GM21529 (cell line): ENCODE results near the gene GATA6.

Experiments used
- ATAC-seq: cut with Tn5 transposase; IDR thresholded peaks from one replicate; pipeline ENCODE4 v1.9.1; 2021; ENCODE audit not compliant: unreplicated experiment

GATA6 gene

DNA sequence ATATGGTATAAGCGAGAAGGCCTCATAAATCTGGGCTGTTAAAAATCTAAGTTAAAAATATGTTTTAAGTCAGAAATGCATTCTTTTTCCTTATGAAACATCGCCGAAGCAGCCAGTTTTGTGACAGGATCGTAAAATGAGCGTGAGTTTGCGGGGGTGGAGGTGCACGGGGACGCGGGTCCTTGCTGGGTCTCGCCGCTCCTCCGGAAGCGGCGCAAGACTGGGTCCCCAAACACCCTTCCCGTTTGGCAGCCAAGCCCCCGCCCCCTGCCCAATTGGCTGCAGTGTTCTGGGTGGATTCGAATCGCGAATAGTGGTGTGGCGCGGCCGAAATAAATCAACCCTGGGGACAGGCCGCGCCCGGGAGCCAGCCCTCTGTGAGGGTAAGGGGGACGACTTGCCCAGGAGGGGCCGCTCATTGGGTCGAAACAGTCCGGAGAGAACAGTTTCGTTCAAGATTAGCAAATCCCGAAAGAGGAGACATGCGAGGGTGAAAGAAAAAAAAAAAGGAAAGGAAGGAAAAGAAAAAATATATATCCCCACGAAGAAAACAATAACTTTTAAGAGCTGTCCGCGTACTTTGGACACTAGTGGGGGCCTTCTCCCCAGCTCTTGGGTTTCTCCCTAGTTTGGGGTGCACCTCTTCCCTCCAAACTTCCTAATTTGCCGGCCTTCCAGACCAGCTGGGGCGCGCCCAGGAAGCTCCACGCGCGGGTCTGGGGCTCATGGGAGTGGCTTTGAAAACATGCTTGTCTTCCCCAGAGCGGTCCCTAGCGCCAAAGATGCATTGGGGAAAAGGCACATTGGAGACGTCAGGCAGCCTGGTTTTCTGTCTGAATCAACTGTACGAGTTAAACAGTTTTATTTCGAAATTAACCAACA lies 3.1 kb upstream of the GATA6 start:
- ATAC-seq: no peak

DNA sequence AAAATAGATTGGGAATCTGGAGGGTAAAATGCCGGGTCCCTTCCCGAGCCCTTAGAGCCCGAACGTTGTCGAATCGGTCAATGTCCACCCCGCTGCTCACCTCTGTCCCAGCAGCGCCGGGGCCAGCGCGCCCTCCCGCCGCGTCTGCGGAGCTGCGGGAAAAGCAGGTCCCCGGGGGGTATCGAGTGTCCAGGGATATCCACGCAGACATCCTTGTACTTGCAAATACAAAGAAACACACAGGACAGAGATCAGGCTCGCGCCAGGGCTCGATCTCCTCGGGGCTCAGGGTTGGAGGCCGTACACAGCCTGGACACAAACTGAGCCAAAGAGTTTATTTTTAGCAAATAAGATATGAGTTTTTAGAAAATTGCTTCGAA lies 2.3 kb upstream of the GATA6 start:
- no peak for ATAC-seq

DNA sequence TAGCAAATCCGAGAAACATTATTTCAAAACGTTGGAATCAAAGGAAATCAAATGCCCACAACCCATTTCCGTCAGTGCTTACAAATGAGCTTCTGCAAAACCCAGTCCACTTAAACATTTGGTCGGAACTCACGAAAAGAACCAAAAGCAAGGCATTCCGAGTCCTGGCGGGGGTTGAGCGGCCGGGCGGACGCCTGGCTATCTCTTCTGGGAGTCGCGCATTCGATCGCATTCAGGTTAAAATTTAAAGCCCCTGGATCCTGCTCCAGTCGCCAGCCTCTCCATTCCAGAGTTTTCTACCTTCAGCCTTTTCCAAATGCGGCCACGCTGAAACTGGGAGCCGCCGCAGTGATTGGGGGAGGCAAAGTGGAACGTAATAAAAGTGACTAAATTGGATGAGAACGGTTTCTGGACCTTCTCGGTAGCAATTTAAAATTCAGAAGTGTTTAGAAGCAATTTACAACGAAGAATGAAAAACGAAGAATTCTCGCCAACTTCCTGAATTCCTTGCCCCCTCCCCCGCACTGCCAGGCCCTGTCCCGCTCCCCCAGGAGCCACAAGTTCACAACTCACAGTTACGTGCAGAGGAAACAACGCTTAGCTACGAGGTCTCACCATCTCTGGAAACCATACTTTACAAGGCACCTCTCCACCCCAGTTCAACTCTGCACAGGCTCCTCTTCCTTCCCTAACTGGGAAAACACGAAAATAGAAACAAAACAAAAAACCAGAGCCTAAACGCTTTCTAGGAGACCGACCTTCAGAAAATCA lies 1.7 kb upstream of the GATA6 start:
- no peak for ATAC-seq

DNA sequence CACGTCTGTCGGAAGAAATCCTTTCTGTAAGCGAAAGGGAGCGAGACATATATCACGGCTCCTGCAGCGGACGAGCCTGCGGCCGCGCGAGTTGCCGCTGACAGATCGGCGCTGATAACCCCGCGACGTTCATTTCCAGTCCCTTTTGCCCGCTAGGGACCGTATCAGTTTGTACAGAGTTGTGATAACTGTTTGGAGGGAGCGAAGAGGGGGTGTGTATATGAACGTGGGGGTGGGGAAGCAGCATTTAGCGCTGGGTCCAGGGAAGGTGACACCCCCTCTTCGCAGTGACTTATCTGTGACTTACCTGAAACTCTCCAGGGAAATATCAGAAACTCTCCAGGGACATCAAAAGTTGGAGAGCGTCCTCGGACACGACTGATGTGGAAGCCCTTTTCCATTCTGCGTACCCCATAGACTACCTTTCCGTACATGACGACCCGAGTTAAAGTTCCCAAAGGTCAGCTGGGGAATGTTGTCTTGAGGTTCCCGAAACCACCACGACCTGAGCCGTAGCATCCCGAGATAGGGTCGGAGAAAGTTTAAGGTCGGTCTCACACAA lies 948 bp upstream of the GATA6 start:
- ATAC-seq: no peak

DNA sequence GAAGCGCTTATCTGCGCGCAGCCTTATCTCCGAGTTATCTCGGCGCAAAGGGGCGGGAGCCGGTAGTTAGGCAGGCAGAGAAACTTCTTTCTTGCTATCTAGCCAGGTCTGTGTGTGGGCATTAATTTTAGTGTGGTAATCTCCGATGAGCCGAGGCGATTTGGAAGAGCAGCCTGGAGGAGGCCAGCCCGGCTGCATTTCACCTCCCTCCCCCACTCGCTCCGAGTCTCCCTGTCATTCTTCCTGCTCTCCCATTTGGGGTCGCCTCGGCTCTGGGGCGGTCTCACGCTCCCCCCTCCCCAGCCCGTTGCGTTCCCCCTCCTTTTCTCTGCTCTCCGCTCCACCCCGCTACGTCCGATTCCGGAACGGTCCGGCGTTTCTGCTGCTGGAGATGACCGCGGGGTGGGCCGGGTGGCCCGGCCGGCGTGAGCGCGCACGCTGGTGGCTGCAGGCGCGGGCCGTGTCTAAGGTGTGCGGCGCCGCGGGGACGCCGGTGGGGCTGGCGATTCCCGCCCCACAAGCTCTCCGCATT lies 566 bp downstream of the GATA6 start:
- ATAC-seq: peak; percentile 13

DNA sequence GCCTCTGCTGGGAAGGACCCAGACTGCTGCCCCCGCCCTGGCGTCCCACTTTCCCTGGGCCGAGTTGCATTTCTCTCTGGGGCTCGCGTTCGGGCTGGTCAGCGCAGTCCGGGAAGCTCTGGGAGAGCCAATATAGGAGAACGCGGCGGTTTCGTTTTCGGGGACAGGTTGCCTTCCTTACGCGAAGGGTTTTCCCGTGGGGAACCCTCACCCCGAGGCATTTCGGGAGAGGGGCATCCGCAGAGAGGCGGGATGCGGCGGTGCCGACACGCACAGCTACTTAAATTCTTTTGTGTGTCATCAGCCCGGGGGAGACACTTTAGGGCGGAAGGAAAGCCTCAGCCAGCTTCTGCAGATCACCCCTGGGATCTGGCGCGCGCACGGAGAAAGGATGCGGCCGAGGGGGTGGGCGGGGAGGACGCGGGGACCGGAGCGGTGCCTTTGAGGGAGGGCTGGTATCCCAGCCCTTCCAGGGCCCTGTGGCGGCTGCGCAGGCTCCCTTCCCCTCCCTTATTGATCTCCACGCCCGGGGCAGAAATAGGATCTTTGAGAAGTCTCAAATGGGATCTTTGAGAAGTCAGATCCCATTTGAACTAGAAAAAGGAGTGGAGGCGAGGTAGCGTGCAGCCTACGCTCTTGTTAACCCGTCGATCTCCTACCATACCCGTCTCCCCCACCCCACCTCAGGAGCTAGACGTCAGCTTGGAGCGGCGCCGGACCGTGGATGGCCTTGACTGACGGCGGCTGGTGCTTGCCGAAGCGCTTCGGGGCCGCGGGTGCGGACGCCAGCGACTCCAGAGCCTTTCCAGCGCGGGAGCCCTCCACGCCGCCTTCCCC lies 1.2 kb downstream of the GATA6 start:
- no peak for ATAC-seq

DNA sequence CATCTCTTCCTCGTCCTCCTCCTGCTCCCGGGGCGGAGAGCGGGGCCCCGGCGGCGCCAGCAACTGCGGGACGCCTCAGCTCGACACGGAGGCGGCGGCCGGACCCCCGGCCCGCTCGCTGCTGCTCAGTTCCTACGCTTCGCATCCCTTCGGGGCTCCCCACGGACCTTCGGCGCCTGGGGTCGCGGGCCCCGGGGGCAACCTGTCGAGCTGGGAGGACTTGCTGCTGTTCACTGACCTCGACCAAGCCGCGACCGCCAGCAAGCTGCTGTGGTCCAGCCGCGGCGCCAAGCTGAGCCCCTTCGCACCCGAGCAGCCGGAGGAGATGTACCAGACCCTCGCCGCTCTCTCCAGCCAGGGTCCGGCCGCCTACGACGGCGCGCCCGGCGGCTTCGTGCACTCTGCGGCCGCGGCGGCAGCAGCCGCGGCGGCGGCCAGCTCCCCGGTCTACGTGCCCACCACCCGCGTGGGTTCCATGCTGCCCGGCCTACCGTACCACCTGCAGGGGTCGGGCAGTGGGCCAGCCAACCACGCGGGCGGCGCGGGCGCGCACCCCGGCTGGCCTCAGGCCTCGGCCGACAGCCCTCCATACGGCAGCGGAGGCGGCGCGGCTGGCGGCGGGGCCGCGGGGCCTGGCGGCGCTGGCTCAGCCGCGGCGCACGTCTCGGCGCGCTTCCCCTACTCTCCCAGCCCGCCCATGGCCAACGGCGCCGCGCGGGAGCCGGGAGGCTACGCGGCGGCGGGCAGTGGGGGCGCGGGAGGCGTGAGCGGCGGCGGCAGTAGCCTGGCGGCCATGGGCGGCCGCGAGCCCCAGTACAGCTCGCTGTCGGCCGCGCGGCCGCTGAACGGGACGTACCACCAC lies 2.1 kb downstream of the GATA6 start:
- no peak for ATAC-seq

DNA sequence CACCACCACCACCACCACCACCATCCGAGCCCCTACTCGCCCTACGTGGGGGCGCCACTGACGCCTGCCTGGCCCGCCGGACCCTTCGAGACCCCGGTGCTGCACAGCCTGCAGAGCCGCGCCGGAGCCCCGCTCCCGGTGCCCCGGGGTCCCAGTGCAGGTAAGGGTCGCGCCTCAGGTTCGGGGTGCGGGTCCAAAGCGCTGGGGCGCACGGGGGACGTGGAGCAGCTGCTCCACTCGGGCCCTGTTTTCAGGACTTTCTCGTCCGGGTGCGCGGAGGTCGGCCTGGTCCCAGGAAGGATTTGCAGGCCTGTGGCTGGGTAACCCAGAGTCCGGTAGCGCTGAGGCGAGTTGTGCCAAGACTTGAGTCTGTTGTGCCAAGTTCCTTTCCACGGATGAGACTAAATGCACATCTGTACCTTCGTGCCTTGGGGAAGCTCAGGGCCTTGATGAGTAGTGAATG lies 2.8 kb downstream of the GATA6 start:
- ATAC-seq: no peak

DNA sequence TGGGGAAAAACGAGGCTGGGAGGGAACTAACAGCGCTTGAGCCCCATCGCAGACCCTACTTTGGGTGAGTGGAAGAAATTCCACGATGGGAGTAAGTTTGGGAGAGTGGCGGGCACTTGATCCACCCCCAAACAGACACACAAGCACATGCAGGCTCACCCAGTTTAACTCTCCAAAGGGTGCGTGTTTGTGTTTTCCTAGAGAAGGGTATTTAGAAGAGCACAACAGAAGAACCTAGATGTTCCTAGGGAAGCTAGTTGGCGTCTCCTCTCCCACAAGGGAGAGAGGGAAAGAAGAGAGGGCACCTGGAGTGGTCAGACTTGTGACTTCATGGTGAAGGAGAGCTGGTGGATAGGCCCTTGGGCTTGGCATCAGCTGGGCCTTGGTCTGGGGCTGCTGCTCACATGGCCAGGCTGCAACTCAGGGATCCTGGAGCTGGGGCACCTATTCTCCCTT lies 3.2 kb downstream of the GATA6 start:
- ATAC-seq: no peak

DNA sequence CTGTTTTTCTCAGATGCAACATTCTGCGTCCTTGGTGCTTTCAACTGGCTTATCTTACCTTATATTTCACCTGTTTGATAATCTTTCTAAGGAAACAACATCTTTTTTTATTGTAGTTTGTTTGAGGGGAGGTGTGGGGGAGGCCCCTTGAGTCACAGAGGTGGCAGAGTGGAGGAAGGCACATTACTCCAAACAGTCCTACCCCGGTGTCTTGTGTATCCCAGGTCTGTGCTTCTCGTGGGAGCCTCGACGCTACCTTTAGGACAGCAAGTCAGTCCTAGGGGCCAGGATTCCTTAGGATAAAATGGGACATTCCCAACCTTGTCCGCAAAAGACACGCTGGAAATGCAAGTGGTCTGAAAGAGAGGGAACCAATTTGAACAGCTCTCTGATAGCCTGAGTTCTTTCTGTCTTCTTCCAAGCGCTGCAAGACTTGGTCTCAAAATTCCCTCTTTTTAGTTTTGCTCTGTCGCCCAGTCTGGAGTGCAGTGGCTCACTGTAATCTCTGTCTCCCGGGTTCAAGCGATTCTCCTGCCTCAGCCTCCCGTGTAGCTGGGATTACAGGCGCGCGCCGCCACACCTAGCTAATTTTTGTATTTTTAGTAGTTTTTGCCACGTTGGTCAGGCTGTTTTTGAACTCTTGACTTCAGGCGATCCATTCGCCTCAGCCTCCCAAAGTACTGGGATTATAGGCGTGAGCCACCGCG lies 4.0 kb downstream of the GATA6 start:
- ATAC-seq: no peak

DNA sequence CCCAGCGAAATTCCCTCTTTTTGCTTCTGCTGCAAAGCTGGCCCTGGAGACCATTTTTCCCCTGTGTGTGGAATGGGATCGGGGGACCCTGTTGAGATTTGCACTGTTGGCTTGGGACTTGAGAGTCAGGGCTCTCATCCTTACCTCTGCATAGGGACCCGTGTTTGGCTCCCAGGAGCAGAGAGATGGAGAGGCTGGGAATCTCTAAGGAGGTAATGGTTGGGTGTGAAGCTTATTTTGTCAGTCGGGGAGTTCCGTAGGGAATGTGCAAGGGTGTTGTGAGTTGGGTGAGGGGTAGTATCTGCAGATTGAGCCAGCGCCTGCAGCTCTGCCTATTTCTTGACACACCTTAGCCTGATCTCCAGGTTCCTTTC lies 4.5 kb downstream of the GATA6 start:
- ATAC-seq: no peak

DNA sequence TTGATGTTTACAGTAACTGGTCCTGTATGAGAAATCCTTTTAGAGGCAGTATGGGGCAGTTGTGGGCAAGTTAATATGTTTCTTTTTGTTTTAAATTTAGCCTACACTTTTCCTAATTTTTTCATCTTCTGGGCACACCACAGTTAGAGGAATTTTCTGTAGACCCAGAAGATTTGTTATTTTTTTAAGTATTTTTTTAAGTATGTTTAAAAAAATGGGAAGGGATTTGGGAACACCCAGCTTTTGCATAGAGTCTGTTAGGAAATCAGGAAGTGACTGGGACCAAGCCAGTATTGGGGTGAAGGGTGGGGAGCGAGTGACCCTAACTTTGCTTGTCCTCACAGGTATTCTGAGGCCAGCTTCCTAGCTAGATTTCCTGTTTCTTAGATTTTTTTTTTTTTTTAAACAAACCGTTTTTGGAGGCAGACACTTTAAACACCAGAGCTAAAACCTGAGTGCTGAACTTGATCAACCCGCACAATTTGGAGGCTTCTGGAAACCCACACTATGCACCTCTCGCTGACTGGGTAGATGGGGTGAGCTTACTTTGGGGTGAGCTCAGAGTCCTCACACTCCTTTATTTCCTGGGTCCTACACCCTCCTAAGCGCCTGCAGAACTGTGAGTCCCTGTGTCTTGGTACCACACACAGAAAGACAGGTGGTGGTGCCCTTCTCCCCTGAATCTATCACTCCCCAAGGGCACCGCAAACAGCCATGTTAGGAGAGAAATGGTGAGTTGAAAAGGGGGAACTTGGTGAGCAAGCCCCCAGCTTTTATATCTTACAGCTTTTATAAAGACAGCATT lies 5.2 kb downstream of the GATA6 start:
- ATAC-seq: no peak

DNA sequence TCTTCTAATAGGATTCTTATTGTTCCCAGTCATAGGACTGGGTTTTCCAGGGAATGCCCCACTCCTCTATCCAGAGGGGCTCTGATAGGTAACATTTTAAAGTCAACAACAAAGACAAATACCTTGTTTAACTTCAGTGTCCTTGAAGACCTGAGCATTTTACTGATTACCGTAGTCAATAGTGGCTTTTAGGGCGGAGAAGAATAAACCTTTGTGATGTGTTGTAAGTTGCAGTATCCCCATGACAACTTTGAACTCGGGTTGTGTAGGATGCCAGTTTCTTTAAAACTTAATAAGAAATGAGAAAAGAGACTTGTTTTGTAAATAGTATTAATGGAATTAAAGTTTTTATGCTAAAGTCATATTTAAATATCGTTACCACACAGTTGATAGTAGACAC lies 6.0 kb downstream of the GATA6 start:
- ATAC-seq: no peak

DNA sequence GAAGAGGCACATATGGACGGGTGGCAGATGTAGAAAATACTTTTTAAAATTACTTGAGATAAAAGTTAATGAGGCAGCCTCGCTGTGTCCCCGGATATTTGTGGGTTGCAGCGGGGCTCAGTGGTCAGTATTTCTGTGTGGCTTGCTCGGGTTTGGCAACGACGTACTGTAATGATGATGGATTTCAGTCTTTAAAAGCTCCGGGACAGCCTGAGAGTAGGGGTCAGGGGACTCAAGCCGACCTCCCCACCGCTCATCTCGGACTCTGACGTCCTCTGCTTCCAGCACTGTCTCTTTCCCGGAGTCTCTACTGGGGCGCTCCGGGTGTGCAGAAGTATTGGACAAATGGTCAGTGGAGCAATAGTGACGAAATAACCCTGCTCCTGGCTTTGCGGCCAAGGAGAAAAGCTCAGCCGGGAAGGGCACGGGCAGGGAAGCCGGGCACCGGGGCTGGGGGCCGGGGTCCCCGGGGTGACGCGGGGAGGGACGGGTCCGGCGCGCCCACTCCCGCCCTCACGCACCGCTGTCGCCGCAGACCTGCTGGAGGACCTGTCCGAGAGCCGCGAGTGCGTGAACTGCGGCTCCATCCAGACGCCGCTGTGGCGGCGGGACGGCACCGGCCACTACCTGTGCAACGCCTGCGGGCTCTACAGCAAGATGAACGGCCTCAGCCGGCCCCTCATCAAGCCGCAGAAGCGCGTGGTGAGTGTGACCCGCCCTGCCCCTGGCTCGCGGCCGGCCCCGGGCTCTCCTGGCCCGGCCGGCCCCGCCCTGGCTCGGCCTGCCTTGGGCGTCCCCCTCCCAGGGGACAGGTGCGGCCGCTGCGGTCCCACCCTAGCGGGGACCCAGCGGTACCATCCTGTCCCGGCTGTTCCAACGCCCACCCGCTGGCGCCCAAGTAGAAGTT lies 7.3 kb downstream of the GATA6 start:
- no peak for ATAC-seq

DNA sequence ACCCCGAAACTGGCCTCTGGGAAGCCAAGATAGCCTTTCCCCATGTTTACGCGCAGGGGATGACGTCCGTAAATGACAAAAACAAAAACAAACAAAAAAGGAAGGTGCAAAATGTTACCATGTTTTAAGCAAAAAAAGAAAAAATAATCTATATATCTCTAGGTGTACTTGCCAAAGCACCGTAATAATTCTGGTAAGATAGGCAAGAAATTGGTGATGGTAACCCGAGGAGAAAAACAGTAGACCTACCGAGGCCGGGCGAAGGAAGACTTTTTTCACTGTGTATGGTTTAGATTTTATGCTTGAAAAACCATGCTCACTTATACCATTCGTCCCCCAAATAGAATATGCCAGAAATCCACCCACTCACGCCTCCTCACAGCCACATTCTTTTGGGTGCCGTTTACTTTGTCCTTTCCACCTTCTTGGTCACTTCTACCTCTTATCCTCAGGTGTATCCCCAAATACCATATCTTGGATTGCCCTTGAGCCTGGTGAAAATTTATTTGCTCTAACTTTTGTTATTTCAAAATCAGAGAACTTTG lies 8.0 kb downstream of the GATA6 start:
- no peak for ATAC-seq

DNA sequence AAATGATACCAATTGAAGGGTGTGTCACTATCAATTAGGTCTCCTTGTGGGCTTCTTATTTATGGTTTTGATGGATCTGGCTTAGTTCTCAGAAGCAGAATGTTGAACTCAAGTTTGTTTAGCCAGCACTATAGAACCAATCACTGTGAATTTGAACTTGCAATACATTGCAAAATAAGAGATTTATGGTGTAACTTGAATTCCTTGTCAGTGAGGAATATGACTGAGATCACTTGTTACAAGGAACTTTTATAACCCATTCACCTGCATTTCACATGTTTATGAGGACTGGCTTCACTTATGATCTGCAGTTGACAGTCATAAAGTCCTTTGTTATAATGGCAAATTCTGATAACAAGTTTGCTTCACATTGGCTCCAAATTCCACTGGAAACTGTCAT lies 9.8 kb downstream of the GATA6 start:
- no peak for ATAC-seq

DNA sequence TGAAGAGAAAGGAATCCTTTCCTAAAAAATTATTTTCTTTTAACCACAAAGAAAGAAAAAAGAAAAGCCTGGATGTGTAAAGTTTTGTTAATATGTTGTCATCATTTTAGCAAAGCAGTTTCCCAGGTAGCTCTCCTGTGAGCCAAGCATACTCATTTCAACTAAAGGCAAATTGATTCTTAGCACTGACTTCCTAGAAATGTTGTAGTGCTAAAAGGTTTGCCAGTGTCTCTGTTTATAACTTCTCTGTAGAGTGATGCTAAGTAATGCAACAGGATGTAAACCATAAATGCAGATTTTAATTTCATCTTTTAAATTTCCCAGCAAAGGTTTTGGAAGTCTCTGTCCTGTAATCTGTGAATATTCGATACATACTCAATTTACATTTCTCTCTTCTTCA lies 10.2 kb downstream of the GATA6 start:
- ATAC-seq: no peak
